Smooth muscle cell (in vitro differentiated cells): ENCODE measurements around the gene NAP1L1. TPM values are rescaled to one million over a fixed set of nuclear protein-coding genes. Genes with fewer than 3 reads are reported as not detected.

ENCODE experiments used
- DNase-seq: peaks from one replicate; lab custom pipeline; 2025; ENCODE audit not compliant: unreplicated experiment; lab: John Stamatoyannopoulos, UW
- H2AFZ ChIP-seq: fragments of 200-600 bp; sonication (generic); 2 replicates; pipeline ENCODE4 v1.6.0; 2016; ENCODE audit warnings: antibody characterized with exemption, low read depth, mild to moderate bottlenecking
- H3F3A ChIP-seq: fragments of 200-600 bp; sonication (generic); 2 replicates; pipeline ENCODE4 v1.6.0; 2017; ENCODE audit warnings: antibody characterized with exemption, low read depth
- H3K27ac ChIP-seq: fragments of 200-600 bp; sonication (generic); 2 replicates; pipeline ENCODE4 v1.5.1; 2016; ENCODE audit warnings: low read depth, mild to moderate bottlenecking
- H3K27me3 ChIP-seq: fragments of 200-600 bp; sonication (generic); 2 replicates; pipeline ENCODE4 v1.6.1; 2016; ENCODE audit warnings: low read depth, mild to moderate bottlenecking
- H3K36me3 ChIP-seq: fragments of 200-600 bp; sonication (generic); 2 replicates; pipeline ENCODE4 v1.5.1; 2016; ENCODE audit warnings: low read depth
- H3K4me1 ChIP-seq: fragments of 200-600 bp; sonication (generic); 2 replicates; pipeline ENCODE4 v1.5.1; 2016; ENCODE audit warnings: low read depth
- H3K4me2 ChIP-seq: fragments of 200-600 bp; sonication (generic); 2 replicates; pipeline ENCODE4 v1.6.0; 2016; ENCODE audit warnings: mild to moderate bottlenecking
- H3K4me3 ChIP-seq: fragments of 200-600 bp; sonication (generic); 2 replicates; pipeline ENCODE4 v1.5.1; 2016; ENCODE audit warnings: mild to moderate bottlenecking
- H3K79me2 ChIP-seq: fragments of 200-600 bp; sonication (generic); 2 replicates; pipeline ENCODE4 v1.6.0; 2016; ENCODE audit warnings: low read depth, mild to moderate bottlenecking
- H3K9ac ChIP-seq: fragments of 200-600 bp; sonication (generic); 2 replicates; pipeline ENCODE4 v1.6.0; 2016; ENCODE audit warnings: low read depth
- H3K9me3 ChIP-seq: fragments of 200-600 bp; sonication (generic); replicated peaks from 2 replicates; pipeline ENCODE4 v1.5.1; 2016; ENCODE audit warnings: low read depth
- H4K20me1 ChIP-seq: fragments of 200-600 bp; sonication (generic); 2 replicates; pipeline ENCODE4 v1.6.0; 2016; ENCODE audit warnings: low read depth
- CTCF ChIP-seq: fragments of 200-600 bp; sonication (generic); IDR thresholded peaks from 2 replicates; pipeline ENCODE4 v1.5.1; 2017; ENCODE audit warnings: borderline replicate concordance, mild to moderate bottlenecking, antibody characterized with exemption; ENCODE audit not compliant: insufficient read depth, poor library complexity, severe bottlenecking
- WGBS: methylation state at CpG from one replicate; pipeline ENCODE4 v1.1.7; 2016; ENCODE audit warnings: low lambda C conversion rate; 5-methylcytosine and 5-hydroxymethylcytosine counted together
- polyA plus RNA-seq: library from polyadenylated mRNA; unstranded; fragments of >200 nt; fragmentation: Nextera tagmentation; extraction: Ambion mirVana; gene quantifications from 2 replicates; pipeline ENCODE4 v1.2.1, GENCODE V29; 2016
- total RNA-seq: library from RNA; depleted of rRNA; stranded (reverse); fragments of >200 nt; gene quantifications from 2 replicates; pipeline ENCODE4 v1.2.3, GENCODE V29; 2014

Gene NAP1L1
- total and polyA plus RNA-seq, 2 experiments from 2014 or later, result 110 to 221 TPM

- DNase-seq, result no peak
These were observed 25.4 kb upstream of the NAP1L1 start for GRCh38 chr12:76109879-76110278.

GRCh38 chr12:76108356-76108755, 23.9 kb upstream of the NAP1L1 start:
- Histone ChIP-seq H2AFZ (no peak overlapping the region), H3K4me2 (no peak overlapping the region), H3K4me3 (no peak overlapping the region), H3K36me3 (no peaks in the 10 kb centered on the region), H3K79me2 (no peaks in the 10 kb centered on the region), H3K4me1 (no peaks in the 10 kb centered on the region), H3K27ac (no peak overlapping the region), H3K9ac (no peak overlapping the region), H4K20me1 (no peaks in the 10 kb centered on the region), H3F3A (no peaks in the 10 kb centered on the region), H3K9me3 (no peaks in the 10 kb centered on the region), H3K27me3 (no peaks in the 10 kb centered on the region)
- no peak for TF ChIP-seq CTCF
- WGBS, result 77% methylated on average over 3 of the region's 3 CpGs
- no peak for DNase-seq

More at GRCh38 chr12:76109879-76110278, 25.4 kb upstream of the NAP1L1 start:
- Histone ChIP-seq H3K9ac (no peak overlapping the region), H3K4me3 (no peak overlapping the region), H3K4me2 (no peak overlapping the region), H3K9me3 (no peaks in the 10 kb centered on the region), H4K20me1 (no peaks in the 10 kb centered on the region), H3K27ac (no peak overlapping the region), H2AFZ (no peak overlapping the region), H3K4me1 (no peaks in the 10 kb centered on the region), H3F3A (no peaks in the 10 kb centered on the region), H3K79me2 (no peaks in the 10 kb centered on the region), H3K27me3 (no peaks in the 10 kb centered on the region), H3K36me3 (no peaks in the 10 kb centered on the region)
- TF ChIP-seq CTCF, result no peak
- WGBS, result 81% methylated on average over 4 of the region's 4 CpGs

- Histone ChIP-seq H3K4me3 (no peak overlapping the region), H3F3A (no peaks in the 10 kb centered on the region), H3K4me2 (no peak overlapping the region), H4K20me1 (no peaks in the 10 kb centered on the region), H3K36me3 (no peaks in the 10 kb centered on the region), H3K9ac (no peak overlapping the region), H3K27me3 (no peaks in the 10 kb centered on the region), H3K9me3 (no peaks in the 10 kb centered on the region), H3K4me1 (no peaks in the 10 kb centered on the region), H3K27ac (no peak overlapping the region), H2AFZ (no peak overlapping the region), H3K79me2 (no peaks in the 10 kb centered on the region)
- TF ChIP-seq CTCF, result no peak
- WGBS, result 56% methylated on average over 3 of the region's 3 CpGs
- no peak for DNase-seq
These were observed 22.1 kb upstream of the NAP1L1 start for GRCh38 chr12:76106631-76107030.

- H3K4me2 ChIP-seq, result no peak overlapping the region
- no peaks in the 10 kb centered on the region for H4K20me1 ChIP-seq
- H3K9ac ChIP-seq, result no peak overlapping the region
- H3K4me1 ChIP-seq, result no peaks in the 10 kb centered on the region
- no peak overlapping the region for H3K4me3 ChIP-seq
- no peak for DNase-seq
- H3K79me2 ChIP-seq, result no peaks in the 10 kb centered on the region
- H3K9me3 ChIP-seq, result no peaks in the 10 kb centered on the region
- no peaks in the 10 kb centered on the region for H3K36me3 ChIP-seq
- no peaks in the 10 kb centered on the region for H3F3A ChIP-seq
- no peak for TF ChIP-seq CTCF
- no peak overlapping the region for H3K27ac ChIP-seq
- WGBS, result 90% methylated on average over 1 of the region's 1 CpG
- no peaks in the 10 kb centered on the region for H3K27me3 ChIP-seq
- no peak overlapping the region for H2AFZ ChIP-seq
These were observed 19.5 kb upstream of the NAP1L1 start for GRCh38 chr12:76103958-76104357.
